B cell (primary cell): ENCODE results near the gene RASA3. TPM values are rescaled to one million over a fixed set of nuclear protein-coding genes. Genes with fewer than 3 reads are reported as not detected.

Source experiments
- ATAC-seq: fragments of 200-7000 bp; cut with Tn5 transposase; one replicate; pipeline ENCODE4 v1.10.0; 2021; ENCODE audit warnings: low read depth, mild to moderate bottlenecking, moderate number of reproducible peaks, moderate library complexity
- CTCF ChIA-PET: fragments of 350-600 bp; sonication (Branson Sonifier 250); formaldehyde crosslinking; loops from one replicate; lab custom pipeline; 2021; ENCODE audit warnings: antibody characterized with exemption, inconsistent platforms; lab: Charles Lee
- POLR2A ChIA-PET: fragments of 350-600 bp; sonication (Branson Sonifier 250); formaldehyde crosslinking; loops from one replicate; lab custom pipeline; 2021; ENCODE audit warnings: antibody characterized with exemption; lab: Charles Lee
- DNase-seq: peaks from one replicate; pipeline ENCODE4 v3.0.0; 2013
- H2AFZ ChIP-seq: 2 replicates; pipeline ENCODE4 v1.6.1; 2012; ENCODE audit warnings: mild to moderate bottlenecking, low read depth, low read length; ENCODE audit not compliant: insufficient read depth, poor library complexity, severe bottlenecking
- H3K27ac ChIP-seq, 2 donors: 1 replicate in 1 of 2; 2 replicates in 1 of 2; pipeline ENCODE4 v1.5.1; 2012 to 2013; ENCODE audit warnings: low read length in 2 of 2, mild to moderate bottlenecking in 2 of 2, moderate library complexity in 1 of 2
- H3K27me3 ChIP-seq, 4 experiments: fragments of 200-600 bp in 1 of 4; sonication (generic) in 1 of 4; replicated peaks in 1 of 4; 1 replicate in 2 of 4; 2 replicates in 2 of 4; pipeline versions ENCODE4 v1.6.1 to v1.7.0; 2013 to 2016; ENCODE audit warnings: low read length in 3 of 4, mild to moderate bottlenecking in 2 of 4, mixed read lengths in 1 of 4, moderate library complexity in 1 of 4; ENCODE audit not compliant: insufficient read depth in 4 of 4, control insufficient read depth in 3 of 4; ENCODE audit errors: control extremely low read depth in 1 of 4
- H3K36me3 ChIP-seq, 2 experiments: replicated peaks in 1 of 2; 1 replicate in 1 of 2; 2 replicates in 1 of 2; pipeline versions ENCODE4 v1.6.1 to v1.7.1; 2013; ENCODE audit warnings: low read length in 1 of 2; ENCODE audit not compliant: insufficient read depth in 2 of 2, control insufficient read depth in 1 of 2; ENCODE audit errors: control extremely low read depth in 1 of 2, extremely low read depth in 1 of 2
- H3K4me1 ChIP-seq, 2 donors: fragments of 200-600 bp in 1 of 2; sonication (generic) in 1 of 2; 1 replicate in 1 of 2; 2 replicates in 1 of 2; pipeline versions ENCODE4 v1.5.1 to v1.6.1; 2013 to 2017; ENCODE audit warnings: low read length in 2 of 2; ENCODE audit not compliant: control insufficient read depth in 2 of 2, insufficient read depth in 2 of 2
- H3K4me2 ChIP-seq: replicated peaks from 2 replicates; pipeline ENCODE3; 2012; ENCODE audit warnings: mild to moderate bottlenecking, low read depth, low read length; ENCODE audit not compliant: poor library complexity, severe bottlenecking
- H3K4me3 ChIP-seq, 5 experiments: fragments of 200-600 bp in 1 of 5; sonication (generic) in 1 of 5; 1 replicate in 3 of 5; 2 replicates in 2 of 5; pipeline versions ENCODE4 v1.5.1 to v1.7.0; 2011 to 2016; ENCODE audit warnings: low read length in 4 of 5, mild to moderate bottlenecking in 4 of 5, low read depth in 2 of 5, control low read depth in 1 of 5, moderate library complexity in 1 of 5; ENCODE audit not compliant: insufficient read depth in 1 of 5; ENCODE audit errors: control extremely low read depth in 1 of 5, extremely low read depth in 1 of 5
- H3K79me2 ChIP-seq: fragments of 200-600 bp; sonication (generic); one replicate; pipeline ENCODE4 v1.6.0; 2016; ENCODE audit warnings: low read length; ENCODE audit not compliant: control insufficient read depth, insufficient read depth
- H3K9ac ChIP-seq: fragments of 200-600 bp; sonication (generic); 2 replicates; pipeline ENCODE4 v1.6.1; 2017; ENCODE audit warnings: mild to moderate bottlenecking, low read length, moderate library complexity
- H3K9me3 ChIP-seq, 3 donors: one replicate each; pipeline versions ENCODE4 v1.6.1 to v1.7.1; 2013; ENCODE audit warnings: low read length in 2 of 3; ENCODE audit not compliant: control insufficient read depth in 2 of 3, insufficient read depth in 1 of 3; ENCODE audit errors: control extremely low read depth in 1 of 3
- H4K20me1 ChIP-seq: 2 replicates; pipeline ENCODE4 v1.6.0; 2012; ENCODE audit warnings: mild to moderate bottlenecking, low read length; ENCODE audit not compliant: insufficient read depth, control insufficient read depth, poor library complexity, severe bottlenecking
- H3K27ac Mint-ChIP-seq: one replicate; pipeline ENCODE4 v1.8.0; 2021; ENCODE audit warnings: mixed read lengths
- H3K27me3 Mint-ChIP-seq: one replicate; pipeline ENCODE4 v1.8.0; 2021; ENCODE audit warnings: mixed read lengths
- H3K4me1 Mint-ChIP-seq: one replicate; pipeline ENCODE4 v1.8.0; 2021; ENCODE audit warnings: mixed read lengths
- H3K4me3 Mint-ChIP-seq: one replicate; pipeline ENCODE4 v1.8.0; 2021; ENCODE audit warnings: mixed read lengths
- H3K9me3 Mint-ChIP-seq: one replicate; pipeline ENCODE4 v1.8.0; 2022; ENCODE audit warnings: mixed read lengths; ENCODE audit not compliant: insufficient read depth
- EZH2 ChIP-seq: IDR thresholded peaks from 2 replicates; pipeline ENCODE4 v1.6.1; 2012; ENCODE audit warnings: borderline replicate concordance, low read depth, mild to moderate bottlenecking, moderate library complexity, low read length; ENCODE audit not compliant: insufficient read depth, poor library complexity, severe bottlenecking
- WGBS: methylation state at CpG from one replicate; pipeline ENCODE4 v1.1.5; 2013; ENCODE audit warnings: missing lambda C conversion rate; ENCODE audit not compliant: insufficient coverage; 5-methylcytosine and 5-hydroxymethylcytosine counted together
- intact Hi-C: fragments of 100-400 bp; cut with micrococcal nuclease; formaldehyde crosslinking; loops from one replicate; pipeline ENCODE4 v1.10.0; 2022
- polyA plus RNA-seq: library from polyadenylated mRNA; depleted of rRNA; stranded (reverse); fragments of >200 nt; gene quantifications from 2 replicates; pipeline ENCODE4 v1.2.3, GENCODE V29; 2012
- total RNA-seq, 2 donors: library from RNA; stranded (reverse); fragments of 120-200 nt in 1 of 2; gene quantifications; 1 replicate in 1 of 2; 2 replicates in 1 of 2; pipeline versions ENCODE4 v1.2.3 to v1.2.4, GENCODE V29; 2013 to 2022
- TF ChIP-seq, protein P1 (sequence below): fragments of 200-600 bp; IDR thresholded peaks from one replicate; pipeline ENCODE4 v1.8.0; 2022; ENCODE audit warnings: antibody characterized with exemption, mild to moderate bottlenecking

Gene RASA3
- total and polyA plus RNA-seq, 2 donors (not counting 1 experiment from before 2014, with no cell fraction given) = 54.2 to 87.4 TPM

DNA sequence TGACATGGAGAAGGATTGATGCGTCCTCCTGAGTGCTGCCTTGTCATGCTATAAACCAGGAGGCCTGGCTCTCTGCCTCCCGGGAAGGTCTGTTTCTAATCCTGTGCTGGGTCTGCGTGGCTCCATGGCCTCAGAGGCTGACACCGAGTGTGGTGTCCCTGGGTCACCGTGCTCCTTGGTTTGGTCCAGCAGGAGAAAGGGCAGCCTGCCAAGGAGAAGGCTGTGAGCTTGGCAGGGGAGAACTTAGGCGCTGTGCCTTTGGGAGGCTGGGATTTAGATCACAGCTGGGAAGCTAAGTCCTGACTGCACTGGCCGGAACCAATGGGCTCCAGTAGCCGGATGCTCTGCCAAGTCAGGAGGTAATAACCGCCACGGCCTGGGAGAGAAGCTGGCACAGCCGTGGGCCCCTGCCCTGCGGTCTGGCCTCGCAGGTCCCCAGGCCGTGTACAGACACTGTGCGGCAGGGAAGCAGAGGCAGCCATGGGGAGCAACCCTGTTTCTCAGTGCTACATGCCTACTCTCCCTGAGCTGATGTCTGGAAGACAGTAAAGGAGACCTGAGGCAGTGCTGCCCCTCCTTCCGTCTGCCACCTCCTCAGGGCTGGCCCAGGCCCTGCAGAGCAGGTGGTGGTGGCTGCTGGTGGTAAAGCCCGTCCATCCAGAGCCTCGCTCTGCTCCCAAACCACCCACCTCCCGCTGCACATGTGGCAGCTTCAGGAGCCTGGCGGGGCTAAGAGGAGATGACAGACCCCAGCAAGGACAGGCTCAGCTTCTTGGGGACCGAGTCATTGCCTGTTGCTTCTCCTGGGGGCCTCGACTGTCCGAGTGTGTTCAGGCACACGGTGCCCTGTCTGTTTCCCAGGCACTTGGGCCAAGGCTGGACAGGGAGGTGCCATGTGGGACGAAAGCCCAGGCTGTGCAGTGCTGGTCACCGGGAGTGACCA is 203.5 kb downstream of the RASA3 start:
- WGBS = 93% methylated on average over 26 of the region's 26 CpGs
- POLR2A ChIA-PET = no interaction called here

More for the DNA sequence above, 203.5 kb downstream of the RASA3 start:
- Histone ChIP-seq H3K4me1 (no peaks in the 10 kb centered on the region), H2AFZ (no peak overlapping the region), H3K79me2 (no peaks in the 10 kb centered on the region), H3K36me3 (no peaks in the 10 kb centered on the region), H3K27me3 (peaks cover 0 to 3% (median 0%) of the 10 kb centered on the region in 4 experiments), H3K9ac (no peak overlapping the region), H3K4me2 (no peak overlapping the region), H3K9me3 (no peaks in the 10 kb centered on the region), H4K20me1 (no peaks in the 10 kb centered on the region), H3K27ac (no peak overlapping the region), H3K4me3 (no peak overlapping the region)
- Mint-ChIP-seq H3K27ac (no peak overlapping the region), H3K27me3 (peaks cover 34% of the 10 kb centered on the region), H3K4me1 (no peaks in the 10 kb centered on the region), H3K4me3 (no peak overlapping the region), H3K9me3 (no peaks in the 10 kb centered on the region)
- intact Hi-C loops = no loop called here
- CTCF ChIA-PET = no interaction called here
- TF ChIP-seq, protein P1, sequence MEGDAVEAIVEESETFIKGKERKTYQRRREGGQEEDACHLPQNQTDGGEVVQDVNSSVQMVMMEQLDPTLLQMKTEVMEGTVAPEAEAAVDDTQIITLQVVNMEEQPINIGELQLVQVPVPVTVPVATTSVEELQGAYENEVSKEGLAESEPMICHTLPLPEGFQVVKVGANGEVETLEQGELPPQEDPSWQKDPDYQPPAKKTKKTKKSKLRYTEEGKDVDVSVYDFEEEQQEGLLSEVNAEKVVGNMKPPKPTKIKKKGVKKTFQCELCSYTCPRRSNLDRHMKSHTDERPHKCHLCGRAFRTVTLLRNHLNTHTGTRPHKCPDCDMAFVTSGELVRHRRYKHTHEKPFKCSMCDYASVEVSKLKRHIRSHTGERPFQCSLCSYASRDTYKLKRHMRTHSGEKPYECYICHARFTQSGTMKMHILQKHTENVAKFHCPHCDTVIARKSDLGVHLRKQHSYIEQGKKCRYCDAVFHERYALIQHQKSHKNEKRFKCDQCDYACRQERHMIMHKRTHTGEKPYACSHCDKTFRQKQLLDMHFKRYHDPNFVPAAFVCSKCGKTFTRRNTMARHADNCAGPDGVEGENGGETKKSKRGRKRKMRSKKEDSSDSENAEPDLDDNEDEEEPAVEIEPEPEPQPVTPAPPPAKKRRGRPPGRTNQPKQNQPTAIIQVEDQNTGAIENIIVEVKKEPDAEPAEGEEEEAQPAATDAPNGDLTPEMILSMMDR = no peak
- TF ChIP-seq EZH2 = no peak
- ATAC-seq = no peak
- DNase-seq = no peak

Other genes with a start within 250 kb of the RASA3 start
- 4.8 and 5.4 TPM in 2 replicates for gene C13orf46, start 158.5 kb downstream of the RASA3 start, total RNA-seq
- 1.2 and 1.4 TPM in 2 replicates for gene C13orf46, start 158.5 kb downstream of the RASA3 start, polyA plus RNA-seq
- gene CFAP97D2, start 46.6 kb upstream of the RASA3 start, total RNA-seq = 0.22 TPM in 1 of 2 replicates, not detected in the other
- gene CFAP97D2, start 46.6 kb upstream of the RASA3 start, polyA plus RNA-seq = 0.09 and 0.32 TPM in 2 replicates
- 121 and 127 TPM in 2 replicates for gene CDC16, start 102.3 kb upstream of the RASA3 start, total RNA-seq
- 94.8 and 137 TPM in 2 replicates for gene CDC16, start 102.3 kb upstream of the RASA3 start, polyA plus RNA-seq
- 106 and 109 TPM in 2 replicates for gene UPF3A, start 149.0 kb upstream of the RASA3 start, total RNA-seq
- 72.9 and 115 TPM in 2 replicates for gene UPF3A, start 149.0 kb upstream of the RASA3 start, polyA plus RNA-seq
- 32.6 and 34.7 TPM in 2 replicates for gene CHAMP1, start 181.9 kb upstream of the RASA3 start, total RNA-seq
- 12.7 and 14.5 TPM in 2 replicates for gene CHAMP1, start 181.9 kb upstream of the RASA3 start, polyA plus RNA-seq